WERI-Rb-1 (cell line): ENCODE results near the gene PSMA6.
"Not testable (repeated sequence)": the region's sequence is repeated elsewhere in the genome, so short reads cannot be mapped to it uniquely, and the experiment has no call there.

ENCODE experiments used
- DNase-seq: peaks from one replicate; pipeline ENCODE4 v3.0.0-alpha.2; 2020
- H3K27ac ChIP-seq: fragments of 250-450 bp; sonication (Bioruptor Pico); 2 replicates; pipeline ENCODE4 v1.5.1; 2020; ENCODE audit warnings: mild to moderate bottlenecking, moderate library complexity
- H3K27me3 ChIP-seq: fragments of 250-450 bp; sonication (Bioruptor Pico); 2 replicates; pipeline ENCODE4 v1.5.1; 2021; ENCODE audit warnings: mild to moderate bottlenecking, low read depth, moderate library complexity; ENCODE audit not compliant: insufficient read depth, severe bottlenecking
- H3K36me3 ChIP-seq: fragments of 250-450 bp; sonication (Bioruptor Pico); 2 replicates; pipeline ENCODE4 v1.5.1; 2020; ENCODE audit warnings: mild to moderate bottlenecking, moderate library complexity
- H3K4me3 ChIP-seq: 2 replicates; pipeline ENCODE4 v1.5.1; 2011; ENCODE audit warnings: low read depth, mild to moderate bottlenecking, control low read depth, low read length
- H3K9me3 ChIP-seq: fragments of 250-450 bp; sonication (Bioruptor Pico); 2 replicates; pipeline ENCODE4 v1.5.1; 2021; ENCODE audit warnings: mild to moderate bottlenecking, moderate library complexity; ENCODE audit not compliant: severe bottlenecking
- TF ChIP-seq, protein P1 (sequence below): IDR thresholded peaks from 2 replicates; pipeline ENCODE4 v1.5.1; 2011; ENCODE audit warnings: low read depth, mild to moderate bottlenecking, control low read depth, inconsistent platforms, low read length

The PSMA6 gene

DNA sequence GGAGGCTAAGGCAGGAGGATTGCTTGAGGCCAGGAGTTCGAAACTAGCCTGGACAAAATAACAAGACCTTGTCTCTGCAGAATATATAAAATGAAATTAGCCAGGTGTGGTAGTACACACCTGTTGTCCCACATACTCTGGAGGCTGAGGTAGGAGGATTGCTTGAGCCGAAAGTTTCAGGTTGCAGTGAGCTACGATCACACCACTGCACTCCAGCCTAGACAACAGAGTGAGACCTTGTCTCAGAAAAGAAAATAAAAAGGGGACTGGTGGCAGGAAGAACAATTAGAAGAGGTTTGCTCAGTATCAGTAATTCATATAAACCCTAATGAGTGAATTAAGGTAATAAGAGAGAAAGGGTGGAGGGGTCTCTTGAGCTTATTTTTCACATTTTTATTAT, 8.0 kb downstream of the PSMA6 start:
- H3K27me3 ChIP-seq = no peaks in the 10 kb centered on the region
- TF ChIP-seq, protein P1, sequence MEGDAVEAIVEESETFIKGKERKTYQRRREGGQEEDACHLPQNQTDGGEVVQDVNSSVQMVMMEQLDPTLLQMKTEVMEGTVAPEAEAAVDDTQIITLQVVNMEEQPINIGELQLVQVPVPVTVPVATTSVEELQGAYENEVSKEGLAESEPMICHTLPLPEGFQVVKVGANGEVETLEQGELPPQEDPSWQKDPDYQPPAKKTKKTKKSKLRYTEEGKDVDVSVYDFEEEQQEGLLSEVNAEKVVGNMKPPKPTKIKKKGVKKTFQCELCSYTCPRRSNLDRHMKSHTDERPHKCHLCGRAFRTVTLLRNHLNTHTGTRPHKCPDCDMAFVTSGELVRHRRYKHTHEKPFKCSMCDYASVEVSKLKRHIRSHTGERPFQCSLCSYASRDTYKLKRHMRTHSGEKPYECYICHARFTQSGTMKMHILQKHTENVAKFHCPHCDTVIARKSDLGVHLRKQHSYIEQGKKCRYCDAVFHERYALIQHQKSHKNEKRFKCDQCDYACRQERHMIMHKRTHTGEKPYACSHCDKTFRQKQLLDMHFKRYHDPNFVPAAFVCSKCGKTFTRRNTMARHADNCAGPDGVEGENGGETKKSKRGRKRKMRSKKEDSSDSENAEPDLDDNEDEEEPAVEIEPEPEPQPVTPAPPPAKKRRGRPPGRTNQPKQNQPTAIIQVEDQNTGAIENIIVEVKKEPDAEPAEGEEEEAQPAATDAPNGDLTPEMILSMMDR = no peak
- H3K9me3 ChIP-seq = no peaks in the 10 kb centered on the region
- no peak overlapping the region for H3K4me3 ChIP-seq
- H3K27ac ChIP-seq = no peak overlapping the region
- peaks cover 10% of the 10 kb centered on the region for H3K36me3 ChIP-seq
- DNase-seq = no peak

DNA sequence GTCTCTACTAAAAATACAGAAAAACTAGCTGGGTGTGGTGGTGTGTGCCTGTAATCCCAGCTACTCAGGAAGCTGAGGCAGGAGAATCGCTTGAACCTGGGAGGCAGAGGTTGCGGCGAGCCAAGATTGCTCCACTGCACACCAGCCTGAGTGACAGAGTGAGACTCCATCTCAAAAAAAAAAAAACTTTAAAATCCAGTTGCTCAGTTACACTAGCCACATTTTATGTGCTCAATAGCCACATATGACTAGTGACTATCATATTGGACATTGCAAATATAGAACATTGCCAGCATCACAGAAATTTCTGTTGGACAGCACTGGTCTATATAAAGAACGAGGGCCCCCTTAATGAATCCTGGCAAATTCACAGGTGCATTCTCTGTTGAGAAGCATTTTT, 9.2 kb downstream of the PSMA6 start:
- H3K36me3 ChIP-seq, H3K27me3 ChIP-seq, H3K27ac ChIP-seq, H3K9me3 ChIP-seq, H3K4me3 ChIP-seq, DNase-seq: not testable (repeated sequence)

DNA sequence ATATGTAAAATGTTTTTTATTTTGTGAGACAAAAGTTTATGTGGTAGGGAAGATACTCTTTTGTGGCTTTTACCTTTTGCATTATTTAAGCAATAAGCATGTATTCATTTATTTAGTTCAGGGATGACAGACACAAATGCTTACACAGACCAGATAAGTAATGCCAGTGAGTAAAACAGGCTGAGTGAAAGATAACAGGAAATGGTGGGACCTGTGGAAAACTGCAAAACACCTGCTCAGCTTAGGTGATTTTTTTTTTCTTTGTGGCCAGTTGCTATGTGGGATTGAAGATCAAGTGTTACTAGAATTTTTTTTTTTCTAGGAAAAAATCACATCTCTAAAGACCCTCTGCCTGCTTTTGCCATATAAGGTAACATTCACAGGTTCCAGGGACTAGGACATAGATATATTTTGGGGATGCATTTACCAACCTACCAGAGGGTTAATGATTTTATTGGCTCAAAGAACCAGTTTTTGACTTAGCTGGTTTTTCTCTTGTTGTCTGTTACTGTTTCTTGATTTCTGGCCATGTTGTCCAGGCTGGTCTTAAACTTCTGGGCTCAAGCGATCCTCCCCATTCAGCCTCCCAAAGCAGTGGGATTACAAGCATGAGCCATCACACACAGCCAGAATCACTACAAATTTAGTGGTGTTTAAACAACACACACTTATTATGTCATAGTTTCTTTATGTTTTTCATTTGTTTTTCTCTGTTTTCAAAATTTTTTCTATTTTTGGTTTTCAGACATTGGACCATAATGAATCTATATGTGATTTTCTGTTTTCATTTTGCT, 9.8 kb downstream of the PSMA6 start:
- Histone ChIP-seq H3K27ac (no peak overlapping the region), H3K4me3 (no peak overlapping the region), H3K36me3 (peaks cover 9% of the 10 kb centered on the region), H3K27me3 (no peaks in the 10 kb centered on the region), H3K9me3 (no peaks in the 10 kb centered on the region)
- TF ChIP-seq, protein P1 = no peak
- DNase-seq = no peak

DNA sequence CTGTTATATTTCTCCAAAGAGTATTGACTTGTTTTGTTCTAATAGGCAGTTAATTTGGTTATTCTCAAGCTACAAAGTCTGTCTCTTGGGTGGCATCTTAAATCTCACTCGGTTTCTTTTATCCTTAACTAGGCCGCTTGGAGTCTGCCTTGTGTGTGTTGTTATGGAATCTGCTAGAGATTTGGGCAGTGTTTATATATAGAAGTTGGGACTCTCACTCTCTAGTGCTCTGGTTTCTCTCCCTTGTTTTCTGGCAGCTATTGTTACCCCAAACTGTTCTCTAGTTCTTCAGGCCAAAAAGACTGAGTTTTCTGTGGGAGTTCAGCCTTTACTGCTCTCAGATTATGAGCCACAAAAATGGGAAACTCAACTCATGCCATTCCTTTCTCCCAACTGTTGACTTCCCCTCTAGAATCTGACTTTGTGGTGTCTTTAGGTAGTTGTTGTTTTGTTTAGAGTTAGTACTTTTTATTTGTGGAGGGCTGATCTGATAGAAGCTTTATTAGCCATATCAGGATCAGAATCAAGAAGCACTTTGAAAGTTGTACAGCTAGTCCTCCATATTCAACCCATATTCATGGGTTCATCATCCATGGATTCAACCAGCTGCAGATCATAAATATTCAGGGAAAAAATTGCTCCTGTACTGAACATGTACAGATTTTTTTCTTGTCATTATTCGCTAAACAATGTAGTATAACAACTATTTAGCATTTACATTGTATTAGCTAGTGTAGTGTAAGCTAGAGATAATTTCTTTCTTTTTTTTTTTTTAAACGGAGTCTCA, 11.2 kb downstream of the PSMA6 start:
- H3K9me3 ChIP-seq = no peaks in the 10 kb centered on the region
- H3K27me3 ChIP-seq = no peaks in the 10 kb centered on the region

DNA sequence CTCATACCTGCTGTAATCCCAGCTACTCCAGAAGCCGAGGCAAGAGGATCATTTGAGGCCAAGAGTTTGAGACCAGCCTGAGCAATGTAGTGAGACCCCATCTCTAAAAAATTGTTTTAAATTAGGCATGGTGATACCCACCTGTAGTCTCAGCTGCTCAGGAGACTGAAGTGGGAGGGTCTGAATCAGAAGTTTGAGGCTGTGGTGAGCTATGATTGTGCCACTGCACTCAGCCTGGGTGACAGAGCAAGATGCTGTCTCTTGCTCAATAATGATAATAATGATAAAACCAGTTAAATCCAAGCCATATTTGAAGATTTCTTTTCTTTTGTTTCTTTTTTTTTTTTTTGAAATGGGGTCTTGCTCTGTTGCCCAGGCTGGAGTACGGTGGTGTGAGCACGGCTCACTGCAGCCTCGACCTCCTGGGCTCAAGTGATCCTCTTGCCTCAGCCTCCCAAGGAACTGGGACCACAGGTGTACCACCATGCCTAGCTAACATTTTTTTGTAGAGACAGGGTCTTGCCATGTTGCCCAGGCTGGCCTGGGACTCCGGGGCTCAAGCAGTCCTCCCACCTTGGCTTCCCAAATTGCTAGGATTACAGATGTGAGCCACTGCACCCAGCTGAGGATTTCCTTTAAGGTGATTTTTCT, 12.8 kb downstream of the PSMA6 start:
- Histone ChIP-seq H3K4me3 (no peak overlapping the region), H3K36me3 (peaks cover 23% of the 10 kb centered on the region), H3K27me3 (no peaks in the 10 kb centered on the region), H3K9me3 (no peaks in the 10 kb centered on the region), H3K27ac (no peak overlapping the region)
- TF ChIP-seq, protein P1 = no peak
- DNase-seq = no peak

More for the DNA sequence above, 11.2 kb downstream of the PSMA6 start:
- no peak for DNase-seq
- Histone ChIP-seq H3K4me3 (no peak overlapping the region), H3K36me3 (peaks cover 14% of the 10 kb centered on the region), H3K27ac (no peak overlapping the region)
- TF ChIP-seq, protein P1 = no peak

DNA sequence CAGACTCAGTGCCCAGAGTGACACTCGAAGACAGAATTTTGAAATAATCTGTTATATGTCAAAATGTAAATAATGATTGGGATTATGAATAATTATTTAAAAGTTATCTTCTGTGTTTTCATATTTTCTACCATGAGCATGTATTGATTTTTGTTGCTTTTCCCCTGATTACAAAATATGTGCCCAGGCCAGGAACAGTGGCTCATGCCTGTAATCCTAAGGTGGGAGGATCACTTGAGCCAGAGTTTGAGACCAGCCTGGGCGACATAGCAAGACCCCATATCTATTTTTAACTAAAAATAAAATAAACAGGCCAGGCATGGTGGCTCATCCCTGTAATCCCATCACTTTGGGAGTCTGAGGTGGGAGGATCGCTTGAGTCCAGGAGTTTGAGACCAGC, 13.5 kb downstream of the PSMA6 start:
- Histone ChIP-seq H3K36me3 (peaks cover 29% of the 10 kb centered on the region), H3K27ac (no peak overlapping the region), H3K27me3 (no peaks in the 10 kb centered on the region), H3K9me3 (no peaks in the 10 kb centered on the region), H3K4me3 (no peak overlapping the region)
- DNase-seq = no peak
- TF ChIP-seq, protein P1 = no peak
